GM18870 (cell line): ENCODE data around the gene CSF1R.
"Not testable (repeated sequence)": the region's sequence is repeated elsewhere in the genome, so short reads cannot be mapped to it uniquely, and the experiment has no call there.

Experiments
- ATAC-seq: cut with Tn5 transposase; IDR thresholded peaks from one replicate; pipeline ENCODE4 v1.9.1; 2021; ENCODE audit warnings: moderate library complexity; ENCODE audit not compliant: unreplicated experiment

The CSF1R gene

GRCh38 chr5:150034662-150035061 is 51.7 kb downstream of the CSF1R start:
- ATAC-seq, result no peak

DNA sequence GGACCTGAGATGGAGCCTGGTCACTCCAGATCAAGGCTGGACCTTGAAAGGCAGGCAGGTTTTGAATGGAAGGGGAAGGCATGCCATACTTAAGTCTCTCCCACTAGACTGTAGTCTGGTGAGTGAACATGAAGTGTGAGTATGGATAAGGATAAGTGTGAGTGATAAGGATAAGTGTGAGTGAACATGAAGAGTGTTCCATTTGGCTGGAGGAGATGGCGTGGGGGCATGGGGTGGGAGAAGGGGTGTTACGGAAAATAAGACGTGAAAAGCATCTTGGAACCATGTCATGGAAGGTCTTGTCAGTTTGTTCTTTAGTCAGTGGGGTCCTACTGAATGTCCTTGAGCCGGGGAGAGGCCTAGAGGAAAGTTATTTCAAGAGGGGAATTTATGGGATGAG is 53.0 kb downstream of the CSF1R start:
- no peak for ATAC-seq

DNA sequence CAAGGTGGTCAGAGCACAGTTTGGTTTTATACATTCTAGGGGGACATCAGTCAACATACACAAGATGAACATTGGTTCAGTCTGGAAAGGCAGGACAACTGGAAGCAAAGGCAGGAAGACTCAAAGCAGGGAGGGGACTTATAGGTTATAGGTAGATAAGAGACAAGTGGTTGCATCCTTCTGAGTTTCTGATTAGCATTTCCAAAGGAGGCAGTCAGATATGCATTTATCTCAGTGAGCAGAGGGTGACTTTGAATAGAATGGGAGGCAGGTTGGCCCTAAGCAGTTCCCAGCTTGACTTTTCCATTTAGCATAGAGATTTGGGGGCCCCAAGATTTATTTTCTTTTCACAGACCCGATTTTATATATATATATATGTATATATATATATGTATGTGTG is 58.3 kb downstream of the CSF1R start:
- ATAC-seq, result not testable (repeated sequence)

DNA sequence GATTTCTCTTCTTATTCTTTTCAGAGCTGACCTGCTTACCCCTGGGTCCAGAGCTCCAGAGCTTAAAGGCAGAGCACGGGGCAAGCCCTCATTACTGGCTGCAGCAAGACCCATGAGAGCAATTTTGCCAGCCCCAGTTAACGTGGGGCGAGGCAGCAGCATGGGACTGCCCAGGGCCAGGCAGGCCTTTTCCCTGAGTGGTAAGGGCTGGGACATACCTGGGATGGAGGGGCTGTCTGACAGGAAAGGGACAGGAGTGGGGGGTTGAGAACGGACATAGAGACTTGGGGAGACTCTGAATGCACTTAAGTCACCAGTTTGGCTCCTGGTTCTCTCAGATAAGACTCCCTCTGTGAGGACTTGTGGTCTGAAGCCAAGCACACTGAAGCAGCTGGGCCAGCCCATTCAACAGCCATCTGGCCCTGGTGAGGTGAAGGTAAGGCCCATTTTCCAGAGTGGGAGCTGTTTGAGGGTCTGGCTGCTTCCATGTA is 59.6 kb downstream of the CSF1R start:
- ATAC-seq, result no peak

GRCh38 chr5:150024346-150024984 is 61.9 kb downstream of the CSF1R start:
- ATAC-seq, result no peak

GRCh38 chr5:150023136-150023535 is 63.2 kb downstream of the CSF1R start:
- ATAC-seq, result no peak

DNA sequence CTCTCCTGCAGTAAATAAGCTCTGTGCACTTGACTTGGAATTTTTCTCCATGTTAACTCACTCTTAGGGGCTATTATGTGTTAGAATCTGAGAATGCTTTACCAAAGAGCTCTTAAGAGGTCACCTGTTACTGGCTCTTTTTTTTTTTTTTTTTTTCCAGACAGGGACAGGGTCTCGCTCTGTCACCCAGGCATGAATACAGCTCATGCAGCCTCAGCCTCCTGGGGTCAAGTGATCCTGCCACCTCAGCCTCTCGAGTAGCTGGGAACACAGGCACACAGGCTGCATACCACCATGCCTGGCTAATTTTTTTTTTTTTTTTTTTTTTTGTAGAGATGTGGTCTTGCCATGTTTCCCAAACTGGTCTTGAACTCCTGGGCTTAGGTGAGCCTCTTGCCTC is 63.7 kb downstream of the CSF1R start:
- ATAC-seq, result no peak

- ATAC-seq, result no peak
These were observed 64.2 kb downstream of the CSF1R start for GRCh38 chr5:150022158-150022531.

DNA sequence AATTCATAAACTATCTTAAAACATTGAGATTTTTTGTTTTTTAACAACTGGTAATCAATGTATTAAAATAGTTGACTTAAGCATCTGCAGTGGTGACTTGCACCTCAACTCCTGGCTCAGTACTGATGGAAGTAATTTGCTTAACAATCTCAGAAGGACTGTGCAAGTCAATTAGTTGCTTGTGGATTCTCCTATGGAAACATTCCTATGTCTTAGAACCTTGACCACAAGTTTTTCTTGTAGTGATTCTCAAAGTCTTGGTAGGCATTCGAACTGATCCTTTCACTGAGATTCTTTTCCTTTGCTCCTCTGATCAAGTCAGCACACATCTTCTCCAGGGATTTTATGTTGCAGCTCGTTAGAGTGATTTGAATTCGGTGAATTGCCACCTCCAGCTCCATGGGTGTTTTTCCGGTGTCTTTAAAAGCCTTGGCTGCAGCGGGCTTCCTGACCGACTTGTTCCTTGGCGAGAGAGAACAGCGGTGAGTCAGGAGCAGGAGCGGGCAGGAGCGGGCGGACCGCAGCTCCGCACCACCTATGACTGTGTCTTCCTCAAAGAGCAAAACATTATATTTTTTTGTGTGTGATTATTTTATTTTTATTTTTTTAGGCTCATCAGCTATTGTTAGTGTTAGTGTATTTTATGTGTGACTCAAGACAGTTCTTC is 64.7 kb downstream of the CSF1R start:
- no peak for ATAC-seq

- ATAC-seq, result no peak
These were observed 66.1 kb downstream of the CSF1R start for GRCh38 chr5:150020249-150020648.

DNA sequence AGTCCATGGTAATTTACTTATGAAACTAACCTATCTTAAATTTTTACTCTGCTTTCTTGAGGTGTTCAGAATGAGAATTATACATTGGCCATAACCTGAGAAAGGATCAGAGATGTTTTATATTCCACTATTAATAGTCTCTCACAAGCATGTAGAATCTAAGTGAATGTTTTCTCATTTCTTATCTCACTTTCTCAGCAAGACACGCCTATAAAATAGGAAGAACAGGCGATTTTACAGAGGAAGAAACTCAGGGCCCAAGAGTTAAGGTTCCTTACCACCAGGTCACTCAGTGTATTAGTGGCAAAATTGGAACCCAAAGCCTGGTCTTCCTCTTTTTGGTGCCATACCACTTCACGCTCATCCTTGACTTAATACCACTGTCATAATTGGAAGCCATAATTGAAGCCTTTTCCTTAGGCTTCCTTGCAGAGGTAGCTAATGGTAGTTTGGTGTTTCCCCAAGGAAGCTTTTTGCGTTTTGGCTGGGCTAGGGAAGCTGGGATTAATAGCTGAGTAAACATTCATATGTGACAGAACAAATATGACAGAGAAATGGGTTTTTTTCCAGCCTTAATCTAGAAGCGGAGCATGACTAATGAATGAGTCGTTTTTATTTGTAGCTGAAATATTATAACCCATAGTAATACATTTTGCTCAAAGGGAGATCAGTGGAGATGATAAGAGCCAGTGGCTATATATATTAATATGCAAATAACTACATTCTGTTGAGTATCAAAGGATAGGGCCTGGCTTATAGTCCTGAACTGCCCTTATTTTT is 68.9 kb downstream of the CSF1R start:
- ATAC-seq, result no peak

- no peak for ATAC-seq
These were observed 69.8 kb downstream of the CSF1R start for GRCh38 chr5:150016537-150016936.

GRCh38 chr5:150015415-150015814 is 70.9 kb downstream of the CSF1R start:
- no peak for ATAC-seq

DNA sequence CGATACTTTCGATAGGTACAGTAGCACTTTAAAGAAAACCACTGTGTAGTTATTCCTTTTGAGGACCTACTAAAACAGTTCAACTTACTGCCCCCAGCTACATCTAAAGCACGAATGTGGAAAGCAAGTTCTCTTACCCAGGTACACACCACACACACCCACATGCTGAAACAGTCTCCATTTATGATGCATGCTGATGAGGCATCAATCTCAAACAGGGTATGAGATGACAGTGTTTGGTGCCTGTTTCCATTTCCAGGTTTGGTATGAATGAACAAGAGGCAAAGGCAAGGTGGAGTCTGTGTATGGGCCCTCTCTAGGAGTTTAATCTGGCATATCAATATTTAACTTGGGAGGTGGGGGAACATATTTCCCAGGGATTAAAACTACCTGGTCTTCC is 71.9 kb downstream of the CSF1R start:
- ATAC-seq, result no peak

DNA sequence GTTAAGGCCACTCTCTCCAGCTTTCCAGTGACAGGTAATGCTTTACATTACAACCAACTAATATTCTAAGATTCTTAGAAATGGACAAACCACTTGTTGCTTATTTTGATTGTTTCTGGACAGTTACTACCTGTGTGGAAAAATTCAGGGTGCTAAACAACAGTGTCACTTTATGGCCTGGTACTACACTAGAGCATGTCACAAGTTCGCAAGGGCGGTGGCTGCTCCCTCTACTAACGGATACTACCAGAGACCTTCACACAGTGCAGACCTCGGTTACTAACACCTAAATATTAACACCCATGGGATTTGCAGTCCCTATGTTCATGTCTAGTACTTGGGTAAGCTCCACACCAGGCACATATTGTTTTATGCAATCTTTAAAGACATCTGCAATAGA is 72.4 kb downstream of the CSF1R start:
- no peak for ATAC-seq

DNA sequence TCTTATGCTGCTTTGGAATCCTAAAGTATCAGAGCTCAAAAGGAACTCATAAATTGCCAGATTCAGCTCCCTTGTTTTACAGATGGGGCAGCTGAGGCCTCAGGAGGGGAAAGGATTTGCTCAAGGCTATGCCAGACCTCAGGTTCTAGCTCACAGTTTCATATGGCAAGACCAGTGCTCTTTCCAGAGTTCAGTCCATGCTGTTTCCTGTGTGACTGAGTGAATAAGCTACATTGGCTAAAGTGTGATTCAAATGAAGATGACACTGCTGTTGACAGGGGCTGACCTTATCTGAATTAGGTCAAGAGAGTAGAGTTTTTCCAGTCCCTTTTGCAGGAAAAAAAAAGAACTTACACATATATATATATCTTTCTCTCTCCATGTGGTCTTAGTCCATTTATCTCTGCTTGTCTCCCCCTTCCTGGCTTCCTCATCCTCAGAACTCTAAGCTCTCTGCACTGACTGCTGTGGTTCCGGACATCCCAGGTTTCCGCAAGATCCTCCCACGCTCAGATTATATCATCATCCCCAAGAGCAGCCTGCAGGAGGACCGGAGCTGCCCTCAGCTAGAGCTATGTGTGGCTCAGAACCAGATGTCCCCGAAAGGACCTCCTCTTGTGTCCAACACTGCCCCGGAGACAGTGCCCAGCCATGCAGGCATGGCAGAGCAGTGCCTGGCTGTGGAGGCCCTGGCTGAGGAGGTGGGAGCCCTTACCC is 76.5 kb downstream of the CSF1R start:
- ATAC-seq, result no peak

DNA sequence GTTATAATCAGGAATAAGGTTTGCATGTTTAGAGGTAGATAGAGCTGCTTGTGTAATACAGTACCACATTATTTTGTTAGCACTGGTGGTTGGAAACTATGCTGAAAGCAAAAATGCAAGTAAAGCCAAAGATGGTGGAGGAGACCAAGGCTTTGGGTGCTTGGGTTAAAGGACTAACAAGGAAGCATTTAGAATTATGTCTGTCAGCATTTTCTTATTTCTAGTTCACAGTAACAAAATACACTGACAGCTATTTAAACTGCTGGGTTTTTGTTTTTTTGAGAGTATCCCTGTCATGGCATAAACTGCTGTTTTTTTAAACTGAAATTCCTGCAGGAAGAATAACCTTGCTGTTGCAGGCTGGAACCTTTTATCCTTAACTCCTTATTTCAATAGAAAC is 79.3 kb downstream of the CSF1R start:
- ATAC-seq, result no peak

- no peak for ATAC-seq
These were observed 80.0 kb downstream of the CSF1R start for GRCh38 chr5:150006318-150006717.
